ENCODE data around the gene MS4A18. TPM values are rescaled to one million over a fixed set of nuclear protein-coding genes. Genes with fewer than 3 reads are reported as not detected.

The MS4A18 gene
- polyA plus RNA-seq, 3 donors = not detected

- no peak for DNase-seq
Measured at GRCh38 chr11:60786811-60787567, 62.5 kb downstream of the MS4A18 start.

- DNase-seq = no peak
Measured at GRCh38 chr11:60788401-60789125, 64.0 kb downstream of the MS4A18 start.

- DNase-seq = no peak
Measured at GRCh38 chr11:60790726-60791125, 66.2 kb downstream of the MS4A18 start.

- no peak for DNase-seq
Measured at GRCh38 chr11:60791153-60791933, 66.8 kb downstream of the MS4A18 start.

- no peak for DNase-seq
Measured at GRCh38 chr11:60792521-60792920, 68.0 kb downstream of the MS4A18 start.

Other genes starting within 250 kb of the MS4A18 start
- gene MS4A12, start 231.9 kb upstream of the MS4A18 start, polyA plus RNA-seq (ENCODE audit: insufficient read length in 3 of 3) = not detected
- not detected for gene MS4A13, start 209.3 kb upstream of the MS4A18 start, polyA plus RNA-seq (ENCODE audit: insufficient read length in 3 of 3)
- under 1 TPM in 1 of 3 donors, not detected in 2; 0.06 TPM for gene MS4A8, start 25.1 kb upstream of the MS4A18 start, polyA plus RNA-seq (ENCODE audit: insufficient read length in 3 of 3)
- not detected for gene MS4A15, start 32.1 kb downstream of the MS4A18 start, polyA plus RNA-seq (ENCODE audit: insufficient read length in 3 of 3)
- under 1 TPM; 0.10 to 0.24 (median 0.12) TPM for gene MS4A10, start 60.6 kb downstream of the MS4A18 start, polyA plus RNA-seq (ENCODE audit: insufficient read length in 3 of 3)
- 10 to 100 TPM; 20.4 to 24.7 (median 23.5) TPM for gene CCDC86, start 117.4 kb downstream of the MS4A18 start, polyA plus RNA-seq (ENCODE audit: insufficient read length in 3 of 3)
- gene PTGDR2, start 131.2 kb downstream of the MS4A18 start, polyA plus RNA-seq (ENCODE audit: insufficient read length in 3 of 3) = under 1 TPM; 0.16 to 0.34 (median 0.24) TPM
- under 1 TPM in 2 of 3 donors, not detected in 1; 0.10 to 0.11 TPM for gene ZP1, start 142.8 kb downstream of the MS4A18 start, polyA plus RNA-seq (ENCODE audit: insufficient read length in 3 of 3)
- gene PRPF19, start 181.9 kb downstream of the MS4A18 start, polyA plus RNA-seq (ENCODE audit: insufficient read length in 3 of 3) = 100 to 1,000 TPM; 134 to 141 (median 141) TPM
- 100 to 1,000 TPM in 1 of 3 donors, 10 to 100 TPM in 2; 84.4 to 101 (median 89.5) TPM for gene TMEM109, start 189.4 kb downstream of the MS4A18 start, polyA plus RNA-seq (ENCODE audit: insufficient read length in 3 of 3)
- 10 to 100 TPM; 70.4 to 97.9 (median 94.0) TPM for gene TMEM132A, start 199.7 kb downstream of the MS4A18 start, polyA plus RNA-seq (ENCODE audit: insufficient read length in 3 of 3)
- gene SLC15A3, start 227.5 kb downstream of the MS4A18 start, polyA plus RNA-seq (ENCODE audit: insufficient read length in 3 of 3) = 10 to 100 TPM; 16.9 to 22.2 (median 18.4) TPM
- 1 to 10 TPM; 1.1 to 2.5 (median 1.8) TPM for gene CD6, start 247.0 kb downstream of the MS4A18 start, polyA plus RNA-seq (ENCODE audit: insufficient read length in 3 of 3)